Sigmoid colon (tissue), 3 donors: ENCODE measurements around the gene SNIP1.
A peak's percentile ranks its signal among the peaks of the same experiment; 100 is the strongest.

Experiments used
- POLR2A ChIP-seq, 2 donors: fragments of 450-650 bp; IDR thresholded peaks; one replicate each; pipeline ENCODE4 v1.6.1; 2016; ENCODE audit warnings: antibody characterized with exemption in 2 of 2, mild to moderate bottlenecking in 2 of 2, moderate library complexity in 2 of 2
- TF ChIP-seq, protein P1 (sequence below), 4 experiments: fragments of 450-650 bp in 3 of 4; fragments of 200-600 bp in 1 of 4; IDR thresholded peaks; one replicate each; pipeline ENCODE4 v1.5.1; 2016 to 2019; ENCODE audit warnings: antibody characterized with exemption in 4 of 4, mild to moderate bottlenecking in 3 of 4, moderate library complexity in 2 of 4

DNA sequence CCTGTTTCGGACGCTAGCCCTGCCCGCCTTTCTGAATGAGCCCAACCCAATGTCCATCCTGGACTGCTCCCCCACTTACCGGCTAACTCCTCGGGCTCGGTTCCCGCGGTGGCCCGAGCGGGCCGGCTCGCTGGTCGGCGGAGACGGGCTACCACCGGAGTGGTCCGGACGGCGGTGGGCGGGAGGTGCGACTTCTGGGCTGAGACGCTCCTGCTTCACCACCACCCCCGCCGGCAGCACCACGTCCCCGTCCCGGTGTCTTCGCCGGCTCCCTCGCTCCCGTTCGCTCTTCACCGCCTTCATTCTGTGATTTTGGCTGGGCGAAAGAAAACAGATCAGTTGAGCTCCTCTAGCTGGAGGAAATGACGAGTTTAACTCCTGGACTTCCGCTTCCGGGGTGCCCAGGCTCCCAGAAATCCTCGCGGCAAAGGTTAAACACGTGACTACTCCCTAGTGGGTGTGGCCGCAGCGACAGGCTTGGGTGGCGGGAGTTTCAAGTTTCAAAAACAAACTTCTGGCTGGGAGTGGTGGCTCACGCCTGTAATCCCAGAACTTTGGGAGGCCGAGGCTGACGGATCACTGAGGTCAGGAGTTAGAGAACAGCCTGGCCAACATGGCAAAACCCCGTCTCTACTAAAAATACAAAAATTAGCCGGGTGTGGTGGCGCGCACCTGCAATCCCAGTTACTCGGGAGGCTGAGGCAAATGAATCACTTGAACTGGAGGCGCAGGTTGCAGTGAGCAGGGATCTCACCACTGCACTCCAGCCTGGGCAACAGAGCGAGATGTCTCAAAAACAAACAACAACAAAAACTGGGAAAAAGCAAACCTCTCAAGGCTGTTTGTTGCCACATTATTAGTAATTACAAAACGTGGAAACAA is at the start of gene SNIP1:
- peak; percentile 64 to 75 for TF ChIP-seq POLR2A (IDR thresholded peaks at IDR 0.05)
- TF ChIP-seq, protein P1, sequence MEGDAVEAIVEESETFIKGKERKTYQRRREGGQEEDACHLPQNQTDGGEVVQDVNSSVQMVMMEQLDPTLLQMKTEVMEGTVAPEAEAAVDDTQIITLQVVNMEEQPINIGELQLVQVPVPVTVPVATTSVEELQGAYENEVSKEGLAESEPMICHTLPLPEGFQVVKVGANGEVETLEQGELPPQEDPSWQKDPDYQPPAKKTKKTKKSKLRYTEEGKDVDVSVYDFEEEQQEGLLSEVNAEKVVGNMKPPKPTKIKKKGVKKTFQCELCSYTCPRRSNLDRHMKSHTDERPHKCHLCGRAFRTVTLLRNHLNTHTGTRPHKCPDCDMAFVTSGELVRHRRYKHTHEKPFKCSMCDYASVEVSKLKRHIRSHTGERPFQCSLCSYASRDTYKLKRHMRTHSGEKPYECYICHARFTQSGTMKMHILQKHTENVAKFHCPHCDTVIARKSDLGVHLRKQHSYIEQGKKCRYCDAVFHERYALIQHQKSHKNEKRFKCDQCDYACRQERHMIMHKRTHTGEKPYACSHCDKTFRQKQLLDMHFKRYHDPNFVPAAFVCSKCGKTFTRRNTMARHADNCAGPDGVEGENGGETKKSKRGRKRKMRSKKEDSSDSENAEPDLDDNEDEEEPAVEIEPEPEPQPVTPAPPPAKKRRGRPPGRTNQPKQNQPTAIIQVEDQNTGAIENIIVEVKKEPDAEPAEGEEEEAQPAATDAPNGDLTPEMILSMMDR (IDR thresholded peaks at IDR 0.05) = no peak
